Measurements from ENCODE around the gene ESR2.

DNA sequence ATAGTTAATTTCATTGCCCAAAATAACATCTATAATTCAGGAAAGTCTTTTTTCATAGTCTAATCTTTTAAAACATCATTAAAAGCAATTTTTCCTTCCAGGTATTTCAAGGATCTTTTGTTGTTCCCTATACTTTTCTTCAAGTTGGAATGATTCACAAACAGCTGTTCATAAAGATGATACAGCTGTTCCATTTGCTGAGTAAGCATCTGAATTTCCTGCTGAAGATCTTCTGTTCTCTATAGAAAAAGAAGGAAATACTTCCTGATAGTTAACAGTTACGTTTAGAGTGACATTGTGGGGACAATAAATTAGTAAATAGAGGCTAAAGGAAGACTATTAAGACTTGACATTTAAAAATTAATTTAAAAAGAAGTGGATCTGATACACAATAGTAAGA lies 30.3 kb upstream of the ESR2 start:
- no peak for TF ChIP-seq RAD21 (IDR thresholded peaks at IDR 0.05)
- TF ChIP-seq, protein P1, sequence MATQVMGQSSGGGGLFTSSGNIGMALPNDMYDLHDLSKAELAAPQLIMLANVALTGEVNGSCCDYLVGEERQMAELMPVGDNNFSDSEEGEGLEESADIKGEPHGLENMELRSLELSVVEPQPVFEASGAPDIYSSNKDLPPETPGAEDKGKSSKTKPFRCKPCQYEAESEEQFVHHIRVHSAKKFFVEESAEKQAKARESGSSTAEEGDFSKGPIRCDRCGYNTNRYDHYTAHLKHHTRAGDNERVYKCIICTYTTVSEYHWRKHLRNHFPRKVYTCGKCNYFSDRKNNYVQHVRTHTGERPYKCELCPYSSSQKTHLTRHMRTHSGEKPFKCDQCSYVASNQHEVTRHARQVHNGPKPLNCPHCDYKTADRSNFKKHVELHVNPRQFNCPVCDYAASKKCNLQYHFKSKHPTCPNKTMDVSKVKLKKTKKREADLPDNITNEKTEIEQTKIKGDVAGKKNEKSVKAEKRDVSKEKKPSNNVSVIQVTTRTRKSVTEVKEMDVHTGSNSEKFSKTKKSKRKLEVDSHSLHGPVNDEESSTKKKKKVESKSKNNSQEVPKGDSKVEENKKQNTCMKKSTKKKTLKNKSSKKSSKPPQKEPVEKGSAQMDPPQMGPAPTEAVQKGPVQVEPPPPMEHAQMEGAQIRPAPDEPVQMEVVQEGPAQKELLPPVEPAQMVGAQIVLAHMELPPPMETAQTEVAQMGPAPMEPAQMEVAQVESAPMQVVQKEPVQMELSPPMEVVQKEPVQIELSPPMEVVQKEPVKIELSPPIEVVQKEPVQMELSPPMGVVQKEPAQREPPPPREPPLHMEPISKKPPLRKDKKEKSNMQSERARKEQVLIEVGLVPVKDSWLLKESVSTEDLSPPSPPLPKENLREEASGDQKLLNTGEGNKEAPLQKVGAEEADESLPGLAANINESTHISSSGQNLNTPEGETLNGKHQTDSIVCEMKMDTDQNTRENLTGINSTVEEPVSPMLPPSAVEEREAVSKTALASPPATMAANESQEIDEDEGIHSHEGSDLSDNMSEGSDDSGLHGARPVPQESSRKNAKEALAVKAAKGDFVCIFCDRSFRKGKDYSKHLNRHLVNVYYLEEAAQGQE (IDR thresholded peaks at IDR 0.05), result no peak
- no peak for TF ChIP-seq CTCF (IDR thresholded peaks at IDR 0.05; ENCODE audit: low read depth, low read length, missing input control)
- TF ChIP-seq GABPA (IDR thresholded peaks at IDR 0.05 in 1 of 2, conservative IDR thresholded peaks at IDR 0.05 in 1 of 2), result no peak
- TF ChIP-seq EGR1 (IDR thresholded peaks at IDR 0.05; ENCODE audit: low read depth in 2 of 2), result no peak
- TF ChIP-seq TAF1 (conservative IDR thresholded peaks at IDR 0.05), result no peak
- TF ChIP-seq SP1 (IDR thresholded peaks at IDR 0.05), result no peak
- TF ChIP-seq, protein P2, sequence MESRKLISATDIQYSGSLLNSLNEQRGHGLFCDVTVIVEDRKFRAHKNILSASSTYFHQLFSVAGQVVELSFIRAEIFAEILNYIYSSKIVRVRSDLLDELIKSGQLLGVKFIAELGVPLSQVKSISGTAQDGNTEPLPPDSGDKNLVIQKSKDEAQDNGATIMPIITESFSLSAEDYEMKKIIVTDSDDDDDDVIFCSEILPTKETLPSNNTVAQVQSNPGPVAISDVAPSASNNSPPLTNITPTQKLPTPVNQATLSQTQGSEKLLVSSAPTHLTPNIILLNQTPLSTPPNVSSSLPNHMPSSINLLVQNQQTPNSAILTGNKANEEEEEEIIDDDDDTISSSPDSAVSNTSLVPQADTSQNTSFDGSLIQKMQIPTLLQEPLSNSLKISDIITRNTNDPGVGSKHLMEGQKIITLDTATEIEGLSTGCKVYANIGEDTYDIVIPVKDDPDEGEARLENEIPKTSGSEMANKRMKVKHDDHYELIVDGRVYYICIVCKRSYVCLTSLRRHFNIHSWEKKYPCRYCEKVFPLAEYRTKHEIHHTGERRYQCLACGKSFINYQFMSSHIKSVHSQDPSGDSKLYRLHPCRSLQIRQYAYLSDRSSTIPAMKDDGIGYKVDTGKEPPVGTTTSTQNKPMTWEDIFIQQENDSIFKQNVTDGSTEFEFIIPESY (IDR thresholded peaks at IDR 0.05), result no peak
- no peak for TF ChIP-seq JUND (IDR thresholded peaks at IDR 0.05)
- TF ChIP-seq YY1 (IDR thresholded peaks at IDR 0.05), result no peak
- no peak for TF ChIP-seq RXRA (IDR thresholded peaks at IDR 0.05)
- TF ChIP-seq, protein P3, sequence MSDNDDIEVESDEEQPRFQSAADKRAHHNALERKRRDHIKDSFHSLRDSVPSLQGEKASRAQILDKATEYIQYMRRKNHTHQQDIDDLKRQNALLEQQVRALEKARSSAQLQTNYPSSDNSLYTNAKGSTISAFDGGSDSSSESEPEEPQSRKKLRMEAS (IDR thresholded peaks at IDR 0.05), result no peak

All from liver (tissue), 3 donors.